Hepatocyte (in vitro differentiated cells): ENCODE data around the gene FAM3C. TPM values are rescaled to one million over a fixed set of nuclear protein-coding genes. Genes with fewer than 3 reads are reported as not detected.
"Not testable (repeated sequence)": the region's sequence is repeated elsewhere in the genome, so short reads cannot be mapped to it uniquely, and the experiment has no call there.

Experiments
- DNase-seq: peaks from one replicate; pipeline ENCODE4 v3.0.0-alpha.2; 2016; ENCODE audit warnings: low spot score
- H2AFZ ChIP-seq: fragments of 200-600 bp; sonication (generic); 2 replicates; pipeline ENCODE4 v1.6.0; 2016; ENCODE audit warnings: antibody characterized with exemption, mild to moderate bottlenecking
- H3K27ac ChIP-seq: fragments of 200-600 bp; sonication (generic); 2 replicates; pipeline ENCODE4 v1.5.1; 2016; ENCODE audit warnings: mild to moderate bottlenecking
- H3K27me3 ChIP-seq: fragments of 200-600 bp; sonication (generic); 2 replicates; pipeline ENCODE4 v1.6.1; 2016
- H3K36me3 ChIP-seq: fragments of 200-600 bp; sonication (generic); replicated peaks from 2 replicates; pipeline ENCODE4 v1.5.1; 2016; ENCODE audit warnings: low read depth; ENCODE audit not compliant: insufficient read depth
- H3K4me1 ChIP-seq: fragments of 200-600 bp; sonication (generic); 2 replicates; pipeline ENCODE4 v1.5.1; 2016; ENCODE audit warnings: mild to moderate bottlenecking, moderate library complexity; ENCODE audit not compliant: insufficient read depth
- H3K4me2 ChIP-seq: fragments of 200-600 bp; sonication (generic); 2 replicates; pipeline ENCODE4 v1.6.0; 2016
- H3K4me3 ChIP-seq: fragments of 200-600 bp; sonication (generic); 2 replicates; pipeline ENCODE4 v1.5.1; 2016; ENCODE audit warnings: mild to moderate bottlenecking
- H3K79me2 ChIP-seq: fragments of 200-600 bp; sonication (generic); 2 replicates; pipeline ENCODE4 v1.6.0; 2017; ENCODE audit warnings: mild to moderate bottlenecking
- H3K9me2 ChIP-seq: fragments of 200-600 bp; sonication (generic); replicated peaks from 2 replicates; pipeline ENCODE4 v1.6.0; 2017; ENCODE audit warnings: mild to moderate bottlenecking; ENCODE audit not compliant: insufficient read depth
- H3K9me3 ChIP-seq: fragments of 200-600 bp; sonication (generic); 2 replicates; pipeline ENCODE4 v1.5.1; 2016; ENCODE audit warnings: low read depth, mild to moderate bottlenecking
- H4K20me1 ChIP-seq: fragments of 200-600 bp; sonication (generic); 2 replicates; pipeline ENCODE4 v1.6.0; 2016; ENCODE audit warnings: mild to moderate bottlenecking; ENCODE audit not compliant: insufficient read depth, poor library complexity, severe bottlenecking
- CTCF ChIP-seq: fragments of 200-600 bp; sonication (generic); IDR thresholded peaks from 2 replicates; pipeline ENCODE4 v1.5.1; 2016; ENCODE audit warnings: antibody characterized with exemption, mild to moderate bottlenecking; ENCODE audit not compliant: poor library complexity
- EZH2 ChIP-seq: fragments of 200-600 bp; sonication (generic); IDR thresholded peaks from 2 replicates; pipeline ENCODE4 v1.6.1; 2016; ENCODE audit warnings: antibody characterized with exemption, mild to moderate bottlenecking, borderline replicate concordance
- EZH2phosphoT487 ChIP-seq: fragments of 200-600 bp; sonication (generic); IDR thresholded peaks from one replicate; pipeline ENCODE4 v1.6.1; 2018; ENCODE audit warnings: antibody characterized with exemption, mild to moderate bottlenecking, low read depth, moderate library complexity; ENCODE audit not compliant: unreplicated experiment, severe bottlenecking
- WGBS: methylation state at CpG from one replicate; pipeline ENCODE4 v1.1.6; 2016; ENCODE audit warnings: low lambda C conversion rate; ENCODE audit errors: missing lambda C conversion rate; 5-methylcytosine and 5-hydroxymethylcytosine counted together
- polyA plus RNA-seq: library from polyadenylated mRNA; unstranded; fragments of >200 nt; fragmentation: Nextera tagmentation; extraction: Ambion mirVana; gene quantifications from 2 replicates; pipeline ENCODE4 v1.2.1, GENCODE V29; 2016
- total RNA-seq: library from RNA; depleted of rRNA; stranded (reverse); fragments of >200 nt; gene quantifications from 2 replicates; pipeline ENCODE4 v1.2.3, GENCODE V29; 2014

FAM3C gene
- total and polyA plus RNA-seq, 2 experiments from 2014 or later: 119 to 127 TPM

GRCh38 chr7:121328508-121329190 is 67.5 kb downstream of the FAM3C start, which contains the start of gene WNT16:
WNT16 (plus strand) TSS chr7:121329000; CDS start chr7:121329293, 293 bp downstream.
- H3K79me2 ChIP-seq: no peaks in the 10 kb centered on the region
- H3K4me1 ChIP-seq: peaks cover 7% of the 10 kb centered on the region
- H3K4me3 ChIP-seq: peak within 1 kb of the TSS; percentile 54
- H3K27ac ChIP-seq: no peak within 1 kb of the TSS
- no peaks in the 10 kb centered on the region for H3K9me2 ChIP-seq
- TF ChIP-seq EZH2phosphoT487: no peak
- peak within 1 kb of the TSS; percentile 94 for H3K4me2 ChIP-seq
- DNase-seq: no peak
- H3K9me3 ChIP-seq: no peaks in the 10 kb centered on the region
- WGBS: 35% methylated on average over 26 of the region's 27 CpGs
- no peaks in the 10 kb centered on the region for H3K36me3 ChIP-seq
- peak within 1 kb of the TSS; percentile 41 for H2AFZ ChIP-seq
- no peaks in the 10 kb centered on the region for H4K20me1 ChIP-seq
- H3K27me3 ChIP-seq: peaks cover 56% of the 10 kb centered on the region

GRCh38 chr7:121327671-121328070 is 68.4 kb downstream of the FAM3C start:
- Histone ChIP-seq H3K9me2 (no peaks in the 10 kb centered on the region), H3K79me2 (no peaks in the 10 kb centered on the region), H3K27me3 (peaks cover 56% of the 10 kb centered on the region), H3K27ac (no peak overlapping the region), H3K4me1 (peaks cover 7% of the 10 kb centered on the region), H2AFZ (no peak overlapping the region), H3K36me3 (no peaks in the 10 kb centered on the region), H3K4me3 (no peak overlapping the region), H3K9me3 (no peaks in the 10 kb centered on the region), H4K20me1 (no peaks in the 10 kb centered on the region), H3K4me2 (no peak overlapping the region)
- 69% methylated on average over 5 of the region's 5 CpGs for WGBS
- TF ChIP-seq EZH2phosphoT487: no peak
- TF ChIP-seq CTCF: no peak
- TF ChIP-seq EZH2: no peak
- DNase-seq: no peak

GRCh38 chr7:121323515-121324302 is 72.4 kb downstream of the FAM3C start:
- no peaks in the 10 kb centered on the region for H3K4me1 ChIP-seq
- DNase-seq: no peak
- no peaks in the 10 kb centered on the region for H4K20me1 ChIP-seq
- no peak overlapping the region for H3K4me3 ChIP-seq
- 48% methylated on average over 5 of the region's 5 CpGs for WGBS
- no peak overlapping the region for H3K27ac ChIP-seq
- no peak overlapping the region for H3K4me2 ChIP-seq
- no peaks in the 10 kb centered on the region for H3K9me2 ChIP-seq
- H2AFZ ChIP-seq: no peak overlapping the region
- H3K79me2 ChIP-seq: no peaks in the 10 kb centered on the region
- H3K9me3 ChIP-seq: no peaks in the 10 kb centered on the region
- no peaks in the 10 kb centered on the region for H3K36me3 ChIP-seq
- TF ChIP-seq EZH2phosphoT487: no peak
- TF ChIP-seq EZH2: no peak
- TF ChIP-seq CTCF: no peak
- peaks cover 18% of the 10 kb centered on the region for H3K27me3 ChIP-seq

GRCh38 chr7:121322460-121322859 is 73.6 kb downstream of the FAM3C start:
- no peaks in the 10 kb centered on the region for H3K4me1 ChIP-seq
- WGBS: 41% methylated on average over 3 of the region's 3 CpGs
- no peaks in the 10 kb centered on the region for H3K9me2 ChIP-seq
- no peaks in the 10 kb centered on the region for H3K36me3 ChIP-seq
- H3K27me3 ChIP-seq: peaks cover 6% of the 10 kb centered on the region
- no peaks in the 10 kb centered on the region for H3K79me2 ChIP-seq
- TF ChIP-seq EZH2 (no peak), EZH2phosphoT487 (no peak)
- H4K20me1 ChIP-seq: no peaks in the 10 kb centered on the region
- no peak for DNase-seq
- H3K4me3 ChIP-seq: no peak overlapping the region
- H3K9me3 ChIP-seq: no peaks in the 10 kb centered on the region
- H2AFZ ChIP-seq: no peak overlapping the region
- no peak overlapping the region for H3K4me2 ChIP-seq
- H3K27ac ChIP-seq: no peak overlapping the region

GRCh38 chr7:121315170-121315569 is 80.9 kb downstream of the FAM3C start:
- not testable (repeated sequence) for H3K9me2 ChIP-seq, H3K9me3 ChIP-seq, H3K4me2 ChIP-seq, H2AFZ ChIP-seq, H3K4me1 ChIP-seq, H3K4me3 ChIP-seq, H3K79me2 ChIP-seq, H4K20me1 ChIP-seq, DNase-seq, H3K27me3 ChIP-seq, H3K27ac ChIP-seq, H3K36me3 ChIP-seq
- 94% methylated on average over 3 of the region's 3 CpGs for WGBS
